ENCODE data around the gene KCNK4. TPM values are rescaled to one million over a fixed set of nuclear protein-coding genes. Genes with fewer than 3 reads are reported as not detected.
A peak's percentile ranks its signal among the peaks of the same experiment; 100 is the strongest.

KCNK4 gene
- not detected in 3 replicates for polyA plus RNA-seq
- not detected for polyA plus RNA-seq (2011; ENCODE audit: low read depth)
- polyA plus RNA-seq (2011; cell fraction: cytosol; rRNA removed): not detected in 2 replicates
- polyA plus RNA-seq (2011; cell fraction: nucleus; rRNA removed): not detected in 2 replicates
- not detected in 2 replicates for polyA plus RNA-seq (2012; ENCODE audit: low replicate concordance)
- not detected in 3 replicates for polyA minus RNA-seq
- polyA minus RNA-seq (2011; cell fraction: cytosol; rRNA and poly(A)+ RNA removed): not detected
- not detected in 2 replicates for polyA minus RNA-seq (2011; cell fraction: nucleus; rRNA and poly(A)+ RNA removed)

DNA sequence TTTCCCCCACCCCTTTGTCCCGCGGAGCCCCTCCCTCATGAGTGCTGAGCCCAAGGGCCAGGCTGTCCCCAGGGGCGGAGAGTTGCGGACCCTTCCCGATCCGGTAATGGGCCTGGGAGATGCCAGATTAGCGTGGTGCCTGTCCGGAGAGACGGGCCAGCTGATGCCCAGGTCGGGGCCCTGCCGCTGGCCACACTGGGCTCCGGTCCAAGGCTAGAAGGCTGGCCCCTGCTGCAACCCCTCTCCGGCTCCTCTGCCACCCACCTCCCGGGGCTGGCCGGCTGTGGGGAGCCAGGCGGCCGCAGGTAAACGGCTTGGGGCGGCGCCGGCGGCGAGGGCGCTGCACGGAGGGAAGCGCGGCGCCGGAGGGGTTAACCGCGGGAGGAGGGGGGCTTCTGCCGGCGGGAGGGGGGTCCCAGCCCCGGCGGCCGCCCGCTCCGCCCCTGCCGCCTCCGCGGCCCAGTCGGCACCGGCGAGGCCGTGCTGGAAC, at the start of gene KCNK4:
Gene KCNK4 (plus strand): TSS at position 41 of the 490 bp plus-strand sequence. CDS start 1,717 bp downstream, outside the sequence.
- Histone ChIP-seq H3K27me3 (ENCODE audit: control insufficient read depth, extremely low read depth, insufficient read depth, low read length) (peaks cover 34% of the 10 kb centered on the region), H3K4me2 (ENCODE audit: control insufficient read depth, extremely low read depth, insufficient read depth, low read depth, low read length) (peak within 1 kb of the TSS; percentile 48), H2AFZ (ENCODE audit: control insufficient read depth, low read length) (no peak within 1 kb of the TSS), H3K9ac (ENCODE audit: control insufficient read depth, extremely low read depth, insufficient read depth, low read length) (no peak within 1 kb of the TSS), H3K79me2 (ENCODE audit: control insufficient read depth, insufficient read depth, low read length) (no peaks in the 10 kb centered on the region), H3K9me3 (ENCODE audit: control insufficient read depth, low read depth, low read length) (no peaks in the 10 kb centered on the region), H3K4me1 (ENCODE audit: control insufficient read depth, extremely low read depth, insufficient read depth, low read length) (peaks cover 6% of the 10 kb centered on the region), H4K20me1 (ENCODE audit: control insufficient read depth, extremely low read depth, insufficient read depth, low read length) (no peaks in the 10 kb centered on the region), H3K4me3 (ENCODE audit: control insufficient read depth in 2 of 3, extremely low read depth in 1 of 3, insufficient read depth in 2 of 3, low read depth in 1 of 3, low read length in 3 of 3) (peak within 1 kb of the TSS; percentile 8 to 34 (median 25)), H3K27ac (ENCODE audit: control insufficient read depth, insufficient read depth, low read length) (no peak within 1 kb of the TSS), H3K9me1 (ENCODE audit: control insufficient read depth, extremely low read depth, insufficient read depth, low read length) (no peaks in the 10 kb centered on the region), H3K36me3 (ENCODE audit: control insufficient read depth in 2 of 2, extremely low read depth in 1 of 2, insufficient read depth in 2 of 2, low read length in 2 of 2) (peaks cover 0 to 4% of the 10 kb centered on the region in 2 experiments)
- FAIRE-seq: no peak
- DNase-seq (ENCODE audit: low read depth, low spot score): no peak
- TF ChIP-seq EZH2 (IDR thresholded peaks at IDR 0.05; ENCODE audit: low read length): peak; percentile 58
- TF ChIP-seq, protein P1, sequence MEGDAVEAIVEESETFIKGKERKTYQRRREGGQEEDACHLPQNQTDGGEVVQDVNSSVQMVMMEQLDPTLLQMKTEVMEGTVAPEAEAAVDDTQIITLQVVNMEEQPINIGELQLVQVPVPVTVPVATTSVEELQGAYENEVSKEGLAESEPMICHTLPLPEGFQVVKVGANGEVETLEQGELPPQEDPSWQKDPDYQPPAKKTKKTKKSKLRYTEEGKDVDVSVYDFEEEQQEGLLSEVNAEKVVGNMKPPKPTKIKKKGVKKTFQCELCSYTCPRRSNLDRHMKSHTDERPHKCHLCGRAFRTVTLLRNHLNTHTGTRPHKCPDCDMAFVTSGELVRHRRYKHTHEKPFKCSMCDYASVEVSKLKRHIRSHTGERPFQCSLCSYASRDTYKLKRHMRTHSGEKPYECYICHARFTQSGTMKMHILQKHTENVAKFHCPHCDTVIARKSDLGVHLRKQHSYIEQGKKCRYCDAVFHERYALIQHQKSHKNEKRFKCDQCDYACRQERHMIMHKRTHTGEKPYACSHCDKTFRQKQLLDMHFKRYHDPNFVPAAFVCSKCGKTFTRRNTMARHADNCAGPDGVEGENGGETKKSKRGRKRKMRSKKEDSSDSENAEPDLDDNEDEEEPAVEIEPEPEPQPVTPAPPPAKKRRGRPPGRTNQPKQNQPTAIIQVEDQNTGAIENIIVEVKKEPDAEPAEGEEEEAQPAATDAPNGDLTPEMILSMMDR (optimal IDR thresholded peaks at IDR 0.05 in 1 of 3, IDR thresholded peaks at IDR 0.05 in 1 of 3, conservative IDR thresholded peaks at IDR 0.05 in 1 of 3; ENCODE audit: extremely low read depth in 1 of 3, insufficient read depth in 2 of 3, low read length in 3 of 3): no peak
- dilution Hi-C loops (cut with MboI; ENCODE audit: extremely low pct_ligation_motif_present, low sequenced_read_pairs): no loop called here

DNA sequence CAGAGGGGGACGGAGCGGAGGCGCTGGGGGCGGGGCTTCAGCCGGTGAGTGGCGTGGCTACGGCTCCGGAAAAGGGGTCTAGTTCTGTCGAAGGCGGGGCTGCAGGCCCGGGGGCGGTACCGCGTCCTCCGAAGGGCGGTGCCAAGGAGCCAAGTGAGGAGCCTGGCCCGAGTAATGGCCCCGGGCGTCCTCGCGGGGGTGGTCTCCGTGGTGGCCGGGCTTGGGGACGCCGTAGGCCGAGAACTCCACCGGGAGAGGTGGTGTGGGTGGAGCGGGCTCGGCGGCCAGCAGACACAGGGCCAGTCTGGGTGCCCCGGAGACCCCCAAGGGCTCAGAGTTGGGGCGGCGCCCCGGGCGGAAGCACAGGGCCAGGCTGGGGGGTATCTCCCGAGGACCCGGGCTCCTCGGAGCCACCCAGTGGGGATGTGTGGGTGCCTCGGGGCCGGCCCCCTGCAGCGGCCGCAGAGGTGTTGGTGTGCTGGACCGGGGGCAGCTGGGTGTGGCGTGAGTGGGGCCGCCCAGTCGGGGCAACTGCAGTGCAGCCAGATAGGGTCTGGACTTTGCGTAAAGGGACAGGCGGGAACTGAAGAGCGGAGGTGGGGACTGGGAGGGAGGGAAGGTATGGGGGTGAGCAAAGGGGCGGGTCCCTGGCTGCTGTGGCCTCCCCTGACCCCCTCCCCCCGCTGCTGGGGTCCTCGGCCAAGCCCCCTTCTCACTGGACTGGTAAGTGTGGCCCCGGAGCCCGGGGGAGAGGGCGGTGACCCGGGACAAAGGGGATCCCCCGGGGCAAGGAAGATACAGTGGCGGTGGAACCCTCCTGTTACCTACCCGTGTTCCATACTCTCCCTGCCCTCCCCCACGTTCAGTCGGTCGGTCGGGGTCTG, 49.4 kb upstream of the KCNK4 start:
- H3K27me3 ChIP-seq (ENCODE audit: control insufficient read depth, extremely low read depth, insufficient read depth, low read length): no peaks in the 10 kb centered on the region
- peak overlapping the region; percentile 72 to 87 (median 82) for H3K4me3 ChIP-seq (ENCODE audit: control insufficient read depth in 2 of 3, extremely low read depth in 1 of 3, insufficient read depth in 2 of 3, low read depth in 1 of 3, low read length in 3 of 3)
- no peak overlapping the region for H2AFZ ChIP-seq (ENCODE audit: control insufficient read depth, low read length)
- DNase-seq (ENCODE audit: low read depth, low spot score) (no peak), FAIRE-seq (no peak)
- dilution Hi-C loops (cut with MboI; ENCODE audit: extremely low pct_ligation_motif_present, low sequenced_read_pairs): no loop called here
- no peaks in the 10 kb centered on the region for H3K9me1 ChIP-seq (ENCODE audit: control insufficient read depth, extremely low read depth, insufficient read depth, low read length)
- TF ChIP-seq, protein P1 (optimal IDR thresholded peaks at IDR 0.05 in 1 of 3, IDR thresholded peaks at IDR 0.05 in 1 of 3, conservative IDR thresholded peaks at IDR 0.05 in 1 of 3; ENCODE audit: extremely low read depth in 1 of 3, insufficient read depth in 2 of 3, low read length in 3 of 3): no peak
- no peak for TF ChIP-seq EZH2 (IDR thresholded peaks at IDR 0.05; ENCODE audit: low read length)
- H3K4me1 ChIP-seq (ENCODE audit: control insufficient read depth, extremely low read depth, insufficient read depth, low read length): peaks cover 43% of the 10 kb centered on the region
- H3K79me2 ChIP-seq (ENCODE audit: control insufficient read depth, insufficient read depth, low read length): peaks cover 26% of the 10 kb centered on the region
- no peaks in the 10 kb centered on the region for H4K20me1 ChIP-seq (ENCODE audit: control insufficient read depth, extremely low read depth, insufficient read depth, low read length)
- H3K9me3 ChIP-seq (ENCODE audit: control insufficient read depth, low read depth, low read length): no peaks in the 10 kb centered on the region
- peaks cover 14 to 30% of the 10 kb centered on the region in 2 experiments for H3K36me3 ChIP-seq (ENCODE audit: control insufficient read depth in 2 of 2, extremely low read depth in 1 of 2, insufficient read depth in 2 of 2, low read length in 2 of 2)
- peak overlapping the region; percentile 58 for H3K27ac ChIP-seq (ENCODE audit: control insufficient read depth, insufficient read depth, low read length)
- peak overlapping the region; percentile 67 for H3K4me2 ChIP-seq (ENCODE audit: control insufficient read depth, extremely low read depth, insufficient read depth, low read depth, low read length)
- H3K9ac ChIP-seq (ENCODE audit: control insufficient read depth, extremely low read depth, insufficient read depth, low read length): peak overlapping the region; percentile 79
